ENCODE data around the gene HLF.

HLF gene

GRCh38 chr17:55366020-55366481 is 101.3 kb downstream of the HLF start:
- DNase-seq, result no peak

GRCh38 chr17:55368706-55369105 is 103.9 kb downstream of the HLF start:
- DNase-seq, result no peak
